Pulmonary artery endothelial cell (primary cell): ENCODE data around the gene NAV2. TPM values are rescaled to one million over a fixed set of nuclear protein-coding genes. Genes with fewer than 3 reads are reported as not detected.
"Not testable (repeated sequence)": the region's sequence is repeated elsewhere in the genome, so short reads cannot be mapped to it uniquely, and the experiment has no call there.

Experiments
- DNase-seq: peaks from one replicate; pipeline ENCODE4 v3.0.0-alpha.2; 2011; ENCODE audit warnings: low read depth, low spot score
- total RNA-seq: library from RNA; depleted of rRNA; stranded (reverse); fragments of >200 nt; gene quantifications from 2 replicates; pipeline ENCODE4 v1.2.3, GENCODE V29; 2014

The NAV2 gene
- total RNA-seq, 1 donor from 2014 or later: 9.5 TPM

DNA sequence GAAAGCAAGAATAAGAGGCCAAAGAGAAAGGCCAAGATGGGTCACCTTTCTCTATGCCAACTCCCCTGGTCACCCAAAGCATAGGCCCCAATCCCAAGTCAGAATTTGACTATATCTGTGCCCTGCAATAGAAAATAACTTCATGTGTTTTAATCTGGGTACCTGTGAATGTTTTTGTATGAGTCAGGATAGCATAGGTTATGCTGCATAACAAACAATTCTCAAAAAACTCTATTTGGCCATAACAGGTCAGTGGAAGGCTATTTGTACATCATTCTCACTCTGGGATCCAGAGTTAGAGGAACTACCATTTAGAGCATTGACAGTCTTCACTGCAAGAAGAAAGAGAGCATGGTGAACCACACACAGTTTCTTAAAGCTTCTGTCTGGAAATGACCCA lies 280.4 kb downstream of the NAV2 start:
- DNase-seq: no peak

DNA sequence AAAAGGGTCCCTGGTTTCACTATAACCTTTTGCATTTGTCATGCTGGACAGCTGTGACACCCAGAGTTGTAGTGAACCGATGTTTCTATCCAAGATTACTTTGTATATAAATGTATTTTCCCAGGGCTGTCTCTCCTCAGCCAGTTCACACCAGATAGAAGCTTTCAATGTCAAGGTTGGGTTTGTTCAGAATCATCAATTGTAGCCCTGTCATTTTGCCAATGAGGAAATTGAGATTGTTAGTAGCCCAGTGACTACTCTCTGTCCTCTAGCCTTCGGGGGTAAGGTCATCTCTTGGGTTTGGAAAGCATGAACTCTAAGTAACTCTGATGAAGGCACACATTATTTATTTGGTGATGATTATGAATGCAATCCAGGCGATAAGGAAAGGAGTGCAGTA lies 282.0 kb downstream of the NAV2 start:
- DNase-seq: no peak

DNA sequence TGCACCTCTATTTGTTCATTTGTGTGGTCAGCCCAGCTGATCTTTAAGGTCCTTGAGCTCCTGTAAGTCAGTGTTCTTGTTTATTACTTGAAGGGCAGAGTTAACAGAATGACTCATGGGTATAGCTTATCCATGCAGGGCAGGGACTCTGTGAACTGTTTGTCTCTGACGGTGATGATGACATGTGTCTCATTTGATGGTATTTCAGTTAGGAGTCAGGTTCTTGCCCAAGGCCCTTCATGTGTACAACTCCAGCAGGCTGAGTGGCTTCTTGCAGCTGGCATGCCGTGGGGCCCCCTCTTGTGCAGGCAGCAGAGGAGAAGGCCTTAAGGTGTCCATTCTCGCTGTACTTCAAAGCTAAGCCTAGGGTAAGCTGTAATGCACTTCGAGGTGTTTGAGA lies 282.5 kb downstream of the NAV2 start:
- DNase-seq: no peak

DNA sequence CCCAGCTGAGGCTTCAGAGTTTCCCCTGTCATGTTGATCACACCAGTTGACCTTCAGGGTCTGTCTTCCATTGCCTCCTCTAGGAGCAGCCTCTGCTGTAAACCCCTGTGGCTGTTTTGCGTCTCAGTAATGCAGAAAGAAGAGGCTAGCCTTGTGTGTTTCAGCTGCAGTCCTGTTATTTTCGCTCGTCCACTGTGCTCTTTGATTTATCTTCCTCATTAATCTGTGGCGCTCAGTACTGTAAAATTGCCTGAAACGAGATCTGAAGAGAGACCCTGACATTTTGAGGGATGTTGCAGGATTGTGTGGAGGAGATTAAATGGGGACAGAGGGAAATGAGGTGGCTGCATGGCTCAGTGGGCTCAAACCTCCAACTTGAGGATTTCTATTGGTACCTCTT lies 283.9 kb downstream of the NAV2 start:
- no peak for DNase-seq

DNA sequence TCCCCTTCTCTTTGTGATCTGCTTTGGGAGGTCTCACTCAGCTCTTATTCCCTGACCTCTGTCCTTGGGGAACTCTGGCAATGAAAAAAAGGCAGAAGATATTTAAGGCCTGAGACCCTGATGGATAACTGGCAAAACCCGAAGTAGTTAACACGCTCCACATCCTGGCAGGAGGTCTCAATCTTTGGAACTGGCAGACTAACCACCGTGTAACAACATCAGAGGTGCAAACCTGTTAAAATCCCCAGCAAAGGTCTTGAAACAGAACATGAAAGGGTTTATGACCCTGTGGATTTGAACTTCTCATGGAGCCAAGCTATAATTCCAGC lies 287.3 kb downstream of the NAV2 start:
- no peak for DNase-seq

DNA sequence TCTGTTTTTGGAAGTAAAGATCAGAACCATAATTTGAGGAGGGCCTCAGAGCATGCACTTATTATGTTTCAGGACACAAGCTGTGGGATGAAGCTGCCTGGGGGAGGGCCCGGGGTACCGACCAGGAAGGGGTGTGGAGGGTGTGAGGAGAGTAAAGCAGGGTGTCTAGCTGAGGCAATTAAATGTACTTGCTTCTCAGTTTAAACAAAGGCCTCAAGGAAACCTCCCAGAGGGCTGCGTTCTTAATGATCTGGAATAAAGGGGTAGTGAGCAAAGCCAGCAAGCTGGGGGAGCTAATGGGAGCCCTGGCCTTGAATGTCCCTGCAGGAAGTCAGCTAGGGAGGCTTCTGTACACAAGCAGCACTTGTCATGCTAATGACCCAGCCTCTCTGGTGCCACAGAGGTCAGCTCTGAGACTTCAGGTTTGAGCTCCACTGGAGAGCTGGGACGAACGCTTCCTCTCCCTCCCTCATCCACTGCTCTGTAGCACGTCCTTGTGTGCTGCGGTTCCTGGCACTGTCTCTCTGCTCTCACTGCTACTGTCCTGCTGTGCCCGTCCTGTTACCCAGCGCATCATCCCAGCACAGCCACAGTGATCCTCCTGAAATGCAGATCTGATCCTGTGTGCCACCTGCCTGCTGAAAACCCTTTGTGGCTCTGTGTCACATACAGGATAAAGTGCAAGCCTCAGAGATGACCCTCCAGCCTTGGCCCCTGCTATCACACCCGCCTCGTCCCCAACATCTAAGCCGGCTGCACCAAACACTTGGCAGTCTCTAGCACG lies 287.9 kb downstream of the NAV2 start:
- DNase-seq: no peak

DNA sequence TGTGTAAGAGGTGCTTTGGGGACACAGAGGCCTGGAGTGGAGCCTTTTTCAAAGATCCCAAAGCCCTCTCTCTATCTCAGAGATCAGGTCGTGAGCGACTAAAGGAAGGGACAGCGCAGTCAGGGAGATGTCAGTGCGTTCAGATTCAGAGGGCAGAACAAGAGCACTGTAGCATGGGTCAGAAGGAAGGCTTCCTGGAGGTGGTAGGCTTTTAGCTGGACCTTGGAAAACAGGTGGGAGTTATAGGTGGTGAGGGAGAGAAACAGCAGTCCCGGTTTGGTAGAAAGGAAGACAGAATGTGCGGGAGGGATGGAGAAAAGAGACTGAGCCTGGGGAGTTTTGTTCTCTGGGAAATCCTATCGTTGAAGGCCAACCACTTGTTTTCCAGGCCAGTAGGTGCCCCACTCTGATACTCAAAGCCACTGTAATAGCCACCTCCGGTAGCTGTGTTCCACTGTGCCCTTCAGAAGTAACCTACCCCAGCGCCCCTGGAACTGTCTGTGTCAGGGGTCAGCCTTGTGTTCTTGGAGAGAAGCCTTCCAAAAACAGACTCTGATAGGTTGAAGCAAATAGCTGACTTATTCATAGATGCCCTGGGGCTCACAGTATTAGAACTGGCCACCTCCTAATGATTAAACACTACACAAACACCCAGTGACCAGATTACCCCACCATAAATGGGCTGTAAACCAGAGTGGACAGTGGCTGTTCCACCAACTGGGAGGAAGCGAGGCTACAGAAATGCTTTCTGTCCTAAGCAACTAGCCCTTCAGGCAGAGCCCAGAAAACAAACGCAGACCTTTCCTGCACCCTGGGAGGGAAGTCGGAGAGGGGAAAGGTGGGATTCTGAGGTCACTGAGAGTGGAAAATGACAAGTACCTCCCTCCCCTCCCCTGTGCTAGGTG lies 289.9 kb downstream of the NAV2 start:
- no peak for DNase-seq

DNA sequence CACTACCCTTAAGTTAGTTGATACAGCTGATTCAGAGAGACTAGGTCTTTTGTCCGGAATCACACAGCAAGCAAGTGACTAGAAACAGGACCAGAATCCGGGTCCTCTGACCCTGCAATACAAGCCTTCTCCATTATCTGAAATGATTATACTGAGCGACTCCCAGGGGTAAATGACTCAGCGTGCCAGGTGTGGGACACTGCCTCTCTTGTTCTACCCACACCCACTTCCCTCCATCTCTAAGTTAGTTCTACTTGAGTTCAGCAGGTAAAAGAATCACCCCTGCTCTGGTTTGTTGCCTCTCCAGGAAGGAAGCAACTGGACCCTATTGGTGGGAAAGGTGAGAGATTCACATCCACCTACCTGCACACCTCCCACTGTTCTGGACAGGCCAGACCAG lies 290.7 kb downstream of the NAV2 start:
- no peak for DNase-seq

DNA sequence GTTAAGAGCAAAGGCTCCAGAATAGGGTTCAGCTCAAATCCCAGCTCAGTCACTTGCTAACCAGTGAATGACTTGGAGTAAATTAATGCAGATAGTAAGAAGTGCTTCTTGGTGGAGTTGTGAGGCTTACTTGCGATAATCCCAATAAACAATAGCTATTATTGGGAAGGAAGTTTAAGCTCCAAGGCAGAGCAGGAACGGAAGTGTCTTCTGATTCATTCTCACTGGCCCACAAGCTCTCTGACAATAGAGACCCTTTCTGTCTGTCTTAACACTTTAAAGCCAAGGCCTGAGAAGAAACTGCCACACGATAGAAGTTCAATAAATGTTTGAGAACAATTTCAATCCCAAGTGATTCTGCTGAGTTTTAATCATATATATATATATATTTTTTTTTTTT lies 292.2 kb downstream of the NAV2 start:
- DNase-seq: peak; percentile 22

DNA sequence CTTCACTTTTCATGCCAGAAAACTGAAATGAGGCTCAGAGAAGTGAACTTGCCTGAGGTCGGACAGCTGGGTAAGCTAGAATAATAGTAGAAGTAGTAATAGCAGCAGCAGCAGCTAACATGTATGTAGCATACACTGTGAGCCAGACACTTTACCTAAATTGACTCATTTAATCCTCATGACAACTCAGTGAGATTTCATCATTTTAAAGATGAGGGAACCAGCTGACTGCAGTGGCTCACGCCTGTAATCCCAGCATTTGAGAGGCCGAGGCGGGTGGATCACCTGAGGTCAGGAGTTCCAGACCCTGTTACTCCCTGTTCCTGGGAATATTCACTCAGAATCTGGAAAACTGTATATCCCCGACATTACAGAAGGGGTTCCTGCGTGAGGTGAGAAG lies 293.1 kb downstream of the NAV2 start:
- DNase-seq: no peak

DNA sequence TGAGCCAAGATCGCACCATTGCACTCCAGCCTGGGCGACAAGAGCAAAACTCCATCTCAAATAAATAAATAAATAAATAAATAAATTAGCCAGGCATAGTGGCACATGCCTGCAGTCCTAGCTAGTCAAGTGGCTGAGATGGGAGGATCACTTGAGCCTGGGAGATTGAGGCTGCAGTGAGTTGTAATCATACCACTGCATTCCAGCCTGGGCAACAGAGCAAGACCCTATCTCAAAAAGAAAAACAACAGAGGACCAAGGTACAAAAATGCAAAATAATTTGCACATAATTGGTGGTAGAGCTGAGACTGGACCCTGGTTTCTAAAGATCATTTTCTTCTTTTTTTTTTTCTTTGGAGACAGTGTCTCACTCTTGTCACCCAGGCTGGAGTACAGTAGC lies 294.0 kb downstream of the NAV2 start:
- DNase-seq: not testable (repeated sequence)

DNA sequence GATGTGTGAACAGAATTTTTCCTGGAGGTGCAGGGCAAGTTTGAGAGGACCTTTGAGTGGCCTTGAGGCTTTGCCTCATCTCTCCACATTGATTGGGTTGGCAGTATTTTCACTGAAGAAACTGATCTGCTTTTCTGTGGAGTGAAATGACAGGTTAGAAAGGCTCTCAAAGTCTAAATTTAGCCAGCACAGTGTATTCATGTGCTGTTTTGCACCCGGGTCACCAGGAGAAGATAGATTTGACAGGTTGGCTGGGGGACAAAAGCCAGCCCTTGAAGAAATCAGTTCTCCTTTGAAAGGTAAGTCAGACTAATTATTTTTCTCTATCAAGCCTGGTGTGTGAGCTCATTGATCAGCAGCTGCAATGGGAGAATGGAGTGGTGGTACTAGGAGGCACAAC lies 294.7 kb downstream of the NAV2 start:
- DNase-seq: no peak

DNA sequence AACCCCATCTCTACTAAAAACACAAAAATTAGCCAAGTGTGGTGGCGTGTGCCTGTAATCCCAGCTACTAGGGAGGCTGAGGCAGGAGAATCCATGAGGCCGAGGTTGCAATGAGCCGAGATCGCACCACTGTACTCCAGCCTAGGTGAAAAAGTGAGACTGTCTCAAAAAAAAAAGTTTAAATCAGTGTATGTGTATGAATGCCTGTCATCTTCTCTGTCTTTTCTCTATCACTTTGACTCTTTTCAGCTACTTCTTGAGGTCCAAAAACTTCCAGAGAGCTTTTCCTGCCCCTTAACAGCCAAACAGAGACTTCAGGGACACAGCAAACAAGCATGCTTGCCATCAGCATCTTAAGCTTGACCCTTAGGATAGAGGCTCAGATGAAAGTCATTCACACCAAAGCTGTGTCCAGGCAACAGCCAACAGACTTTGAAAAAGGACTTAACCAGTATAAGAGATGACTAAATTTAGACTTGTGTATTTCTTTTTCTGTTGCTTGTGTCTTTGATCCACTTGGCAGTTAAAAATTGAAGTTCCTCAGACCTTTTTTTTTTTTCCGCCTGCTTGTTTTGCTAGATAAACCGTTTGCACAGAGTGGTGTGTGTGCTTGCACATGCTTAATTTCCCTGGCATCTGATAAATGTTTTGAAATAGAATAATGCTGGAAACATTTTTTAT lies 295.7 kb downstream of the NAV2 start:
- DNase-seq: no peak

DNA sequence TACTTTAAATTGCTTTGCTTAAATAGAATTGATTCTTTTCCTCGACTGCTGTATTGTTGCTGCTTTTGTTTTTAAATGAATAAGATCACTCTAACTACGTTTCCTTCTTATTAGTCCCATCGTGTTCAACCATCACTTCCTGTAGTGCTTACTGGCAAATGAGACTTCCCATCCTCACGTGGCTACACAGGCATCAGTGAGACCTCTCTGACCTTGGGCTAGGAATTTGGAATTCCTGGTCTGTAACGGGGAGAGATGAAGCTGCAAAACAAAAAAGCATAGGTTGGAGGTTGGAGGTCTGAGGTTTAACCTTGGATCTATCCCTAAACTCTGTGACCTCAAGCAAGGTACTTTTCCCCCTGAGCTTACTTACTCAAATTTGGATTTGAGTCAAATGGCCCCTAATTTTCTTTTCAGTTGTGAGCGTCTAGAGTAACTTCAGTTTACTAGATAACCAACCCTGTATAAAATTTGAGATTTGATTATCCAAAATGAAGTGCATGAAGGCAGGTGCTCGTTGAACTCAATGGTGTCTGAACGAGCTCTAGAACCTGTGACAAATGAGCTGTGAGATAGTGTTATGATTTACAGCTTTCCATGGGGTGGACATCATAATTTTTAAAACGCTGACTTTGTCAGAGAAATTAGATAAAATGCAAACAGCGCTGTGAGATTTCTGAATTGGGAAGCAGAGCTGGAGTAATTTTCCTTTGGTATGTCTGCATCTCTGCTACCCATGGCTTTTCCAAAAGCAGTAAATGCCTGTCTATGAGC lies 296.4 kb downstream of the NAV2 start:
- DNase-seq: no peak

DNA sequence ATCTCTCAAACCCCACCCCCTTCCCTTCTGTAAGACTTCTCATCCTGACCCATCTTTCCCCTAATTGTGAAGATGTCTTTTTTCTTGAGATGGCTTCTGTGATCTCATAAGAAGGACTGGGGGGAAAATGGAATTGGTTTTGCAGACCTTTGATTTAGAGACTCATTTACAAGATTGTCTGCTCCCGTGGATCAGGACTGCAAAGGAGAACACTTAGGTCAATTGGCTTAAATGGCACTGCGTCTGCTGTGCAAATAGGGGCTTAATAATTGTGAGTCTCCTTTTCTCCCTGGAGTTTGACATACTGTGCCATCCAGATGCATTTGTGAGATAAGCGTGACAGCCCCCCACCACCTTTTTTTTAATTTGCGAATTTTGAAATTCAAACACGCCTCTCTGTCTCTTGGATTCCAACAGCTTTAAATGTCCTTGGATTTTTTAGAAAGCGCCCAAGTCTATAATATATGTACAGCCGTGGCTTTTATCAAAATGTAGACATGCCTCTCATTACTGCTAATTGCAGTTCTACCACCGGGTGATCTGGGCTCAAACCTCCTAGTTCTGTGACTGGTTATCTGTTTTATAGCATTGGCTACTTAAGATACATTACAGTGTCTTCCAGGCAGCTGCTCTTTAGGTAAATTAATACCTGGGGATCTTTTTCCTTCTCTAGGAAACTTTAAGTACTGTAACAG lies 297.7 kb downstream of the NAV2 start:
- no peak for DNase-seq

DNA sequence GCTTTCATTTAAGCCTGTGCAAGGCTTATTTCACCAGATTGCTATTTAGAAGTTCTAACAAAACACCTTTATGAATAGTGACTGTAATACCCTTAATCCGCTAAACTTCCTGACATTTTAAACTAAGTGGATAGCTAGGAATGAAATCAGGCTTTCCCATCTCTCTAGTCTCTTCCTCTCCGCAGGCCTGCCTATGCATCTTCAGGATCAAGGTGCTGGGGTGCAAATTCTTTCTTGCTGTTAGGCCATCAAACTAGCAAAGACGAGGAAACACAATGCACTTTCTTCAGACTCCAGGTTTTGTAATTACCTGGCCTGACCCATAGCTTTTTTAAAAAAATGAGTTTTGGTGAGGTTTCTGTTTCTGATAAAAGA lies 298.2 kb downstream of the NAV2 start:
- DNase-seq: no peak

DNA sequence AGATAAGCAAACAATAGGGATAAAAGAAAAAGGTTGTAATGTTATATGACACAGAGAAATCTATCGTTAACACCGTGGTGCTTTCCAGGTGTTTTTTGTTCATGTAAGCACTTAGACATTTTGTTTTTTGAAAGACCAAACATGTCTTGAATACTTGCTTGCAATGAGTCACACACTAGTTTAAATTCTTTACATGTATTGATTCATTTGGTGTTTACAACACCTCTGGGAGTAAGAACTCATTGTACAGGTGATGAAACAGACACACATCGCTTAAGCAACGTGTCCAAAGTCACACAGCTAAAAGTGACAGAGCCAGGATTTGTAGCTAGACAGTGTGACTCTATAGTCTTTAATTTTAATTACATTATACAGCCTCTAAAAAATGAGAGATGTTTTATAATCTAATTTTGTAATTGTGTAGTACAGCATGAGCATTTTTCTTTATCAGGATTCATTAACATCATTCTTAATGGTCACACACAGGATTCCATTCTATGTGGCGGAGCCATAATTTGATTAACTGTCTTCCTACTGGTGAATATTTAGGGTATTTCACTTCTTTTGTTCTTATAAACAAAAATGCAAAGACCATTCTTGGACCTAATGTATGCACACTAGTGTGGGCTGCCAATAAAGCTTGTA lies 298.8 kb downstream of the NAV2 start:
- no peak for DNase-seq

DNA sequence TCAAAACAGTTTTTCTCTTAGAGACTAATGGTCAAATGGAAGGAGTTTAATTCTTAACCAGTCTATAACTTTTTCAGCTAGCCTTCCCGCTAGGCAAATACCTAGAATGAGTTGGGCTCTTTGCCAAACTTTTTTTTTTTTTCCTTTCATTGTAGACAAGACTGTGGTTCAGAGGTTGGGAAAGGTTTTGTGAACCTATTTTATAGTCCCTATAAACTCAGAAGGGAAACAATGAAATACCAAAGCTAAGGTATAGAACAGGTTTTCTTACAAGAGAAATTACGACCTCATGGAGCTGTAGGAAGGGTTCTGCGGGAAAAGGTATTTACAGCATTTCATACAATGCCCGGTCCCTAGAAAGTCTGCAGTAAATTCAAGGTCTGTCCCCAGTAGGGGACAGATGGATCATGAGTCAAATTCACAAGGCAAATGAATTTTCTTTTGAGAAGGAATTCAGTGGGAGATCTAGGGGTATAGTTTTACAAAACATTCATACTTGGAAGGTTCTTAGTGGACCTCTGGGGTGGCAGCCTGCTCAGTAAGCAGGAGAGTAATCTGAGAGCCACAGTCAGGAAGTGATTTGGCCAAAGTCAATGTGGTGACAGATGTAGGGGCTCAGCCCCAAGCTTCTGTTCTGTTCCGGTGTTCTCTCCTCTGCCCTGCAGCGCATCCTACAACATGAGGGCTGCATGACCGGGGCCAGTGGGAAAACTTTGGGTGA lies 300.9 kb downstream of the NAV2 start:
- no peak for DNase-seq

DNA sequence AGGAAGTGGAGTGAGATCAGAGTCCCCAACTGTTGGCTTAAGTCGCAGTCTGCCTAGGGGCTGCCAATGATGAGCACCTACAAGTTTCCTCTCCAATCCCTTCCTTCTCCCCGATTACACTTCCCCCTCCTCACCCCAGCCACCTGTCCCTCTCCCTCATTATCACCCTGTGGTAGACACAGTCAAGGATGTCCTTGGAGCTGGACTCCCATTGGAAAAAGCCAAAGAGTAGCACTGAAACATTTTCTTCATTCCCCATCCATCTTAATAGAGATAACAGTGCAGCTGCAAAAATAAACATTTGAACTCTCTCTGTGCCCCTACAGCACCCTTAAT lies 301.4 kb downstream of the NAV2 start:
- DNase-seq: no peak

DNA sequence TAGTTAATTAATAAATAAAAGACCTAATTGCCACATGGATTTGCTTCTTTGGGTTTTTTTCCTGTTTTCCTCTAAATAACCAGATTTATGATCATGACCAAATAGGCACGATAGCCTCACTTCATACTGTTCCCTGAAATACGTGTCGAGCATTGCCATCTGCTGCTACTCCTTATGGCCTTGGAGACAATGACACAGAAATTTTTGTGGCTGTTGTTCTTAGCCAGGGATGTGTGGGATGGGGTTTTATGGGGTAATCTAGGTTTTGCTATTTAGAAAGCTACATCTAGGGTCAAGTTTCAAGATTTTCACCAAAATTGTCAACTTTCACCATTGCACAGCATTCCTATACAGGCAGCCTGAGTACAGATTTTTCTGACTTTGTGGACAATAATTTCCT lies 302.5 kb downstream of the NAV2 start:
- DNase-seq: no peak
